OCI-LY1 (cell line): ENCODE measurements around the gene INHA.

Experiments
- H2AFZ ChIP-seq: fragments of 200-600 bp; sonication (generic), shearing (Covaris generic); 2 replicates; pipeline ENCODE4 v1.6.0; 2014; ENCODE audit warnings: antibody characterized with exemption, mild to moderate bottlenecking, low read length
- H3F3A ChIP-seq: fragments of 200-600 bp; sonication (generic), shearing (Covaris generic); 2 replicates; pipeline ENCODE4 v1.6.0; 2014; ENCODE audit warnings: mild to moderate bottlenecking, antibody characterized with exemption, low read length, moderate library complexity; ENCODE audit not compliant: insufficient read depth
- H3K27ac ChIP-seq: fragments of 200-600 bp; sonication (generic); 2 replicates; pipeline ENCODE4 v1.5.1; 2014; ENCODE audit warnings: low read length, mixed run types, mild to moderate bottlenecking, low read depth; ENCODE audit not compliant: poor library complexity, severe bottlenecking
- H3K27me3 ChIP-seq: fragments of 200-600 bp; sonication (generic); 2 replicates; pipeline ENCODE4 v1.6.0; 2014; ENCODE audit warnings: antibody characterized with exemption, mild to moderate bottlenecking, low read length, moderate library complexity; ENCODE audit not compliant: insufficient read depth
- H3K36me3 ChIP-seq: fragments of 200-600 bp; sonication (generic); 2 replicates; pipeline ENCODE4 v1.6.1; 2014; ENCODE audit warnings: mild to moderate bottlenecking, antibody characterized with exemption, low read length, moderate library complexity, mixed read lengths; ENCODE audit not compliant: insufficient read depth
- H3K4me1 ChIP-seq: fragments of 200-600 bp; sonication (generic); 2 replicates; pipeline ENCODE4 v1.5.1; 2014; ENCODE audit warnings: mild to moderate bottlenecking, low read length, moderate library complexity; ENCODE audit not compliant: insufficient read depth, severe bottlenecking
- H3K4me2 ChIP-seq: fragments of 200-600 bp; sonication (generic), shearing (Covaris generic); 2 replicates; pipeline ENCODE4 v1.6.1; 2014; ENCODE audit warnings: low read length
- H3K4me3 ChIP-seq: fragments of 200-600 bp; sonication (generic); 2 replicates; pipeline ENCODE4 v1.5.1; 2014; ENCODE audit warnings: low read length, low read depth, mild to moderate bottlenecking, mixed read lengths; ENCODE audit not compliant: poor library complexity, severe bottlenecking
- H3K79me2 ChIP-seq: fragments of 200-600 bp; shearing (Covaris generic); 2 replicates; pipeline ENCODE4 v1.6.1; 2016; ENCODE audit warnings: mixed run types, low read length, mixed read lengths; ENCODE audit not compliant: insufficient read depth
- H3K9ac ChIP-seq: fragments of 200-600 bp; sonication (generic), shearing (Covaris generic); 2 replicates; pipeline ENCODE4 v1.6.1; 2014; ENCODE audit warnings: mild to moderate bottlenecking, low read length, mixed read lengths
- H3K9me2 ChIP-seq: fragments of 200-600 bp; sonication (generic), shearing (Covaris generic); 2 replicates; pipeline ENCODE4 v1.6.1; 2014; ENCODE audit warnings: low read depth, mild to moderate bottlenecking, low read length, mixed read lengths
- H3K9me3 ChIP-seq: fragments of 200-600 bp; shearing (Covaris generic); 2 replicates; pipeline ENCODE4 v1.6.1; 2014; ENCODE audit warnings: low read length, mixed read lengths
- H4K20me1 ChIP-seq: fragments of 200-600 bp; sonication (generic), shearing (Covaris generic); 2 replicates; pipeline ENCODE4 v1.6.0; 2016; ENCODE audit warnings: mild to moderate bottlenecking, low read length; ENCODE audit not compliant: insufficient read depth
- CTCF ChIP-seq: fragments of 200-600 bp; sonication (generic), shearing (Covaris generic); IDR thresholded peaks from 2 replicates; pipeline ENCODE4 v1.5.1; 2017; ENCODE audit warnings: mild to moderate bottlenecking, antibody characterized with exemption, low read length, moderate library complexity, mixed read lengths
- EZH2 ChIP-seq: fragments of 200-600 bp; sonication (generic), shearing (Covaris generic); IDR thresholded peaks from 2 replicates; pipeline ENCODE4 v1.8.0; 2017; ENCODE audit warnings: borderline replicate concordance, mixed run types, mild to moderate bottlenecking, antibody characterized with exemption, low read length, moderate library complexity, mixed read lengths

The INHA gene

GRCh38 chr2:219559156-219559915 is 12.8 kb upstream of the INHA start:
- H3F3A ChIP-seq = no peaks in the 10 kb centered on the region
- no peaks in the 10 kb centered on the region for H3K79me2 ChIP-seq
- no peak overlapping the region for H2AFZ ChIP-seq
- no peaks in the 10 kb centered on the region for H3K9me3 ChIP-seq
- no peak overlapping the region for H3K9ac ChIP-seq
- no peak for TF ChIP-seq EZH2
- TF ChIP-seq CTCF = no peak
- H4K20me1 ChIP-seq = no peaks in the 10 kb centered on the region
- H3K4me1 ChIP-seq = no peaks in the 10 kb centered on the region
- no peak overlapping the region for H3K4me2 ChIP-seq
- no peaks in the 10 kb centered on the region for H3K9me2 ChIP-seq
- H3K27ac ChIP-seq = no peak overlapping the region
- no peaks in the 10 kb centered on the region for H3K36me3 ChIP-seq
- no peak overlapping the region for H3K4me3 ChIP-seq
- peaks cover 6% of the 10 kb centered on the region; the same call in 1 of the 2 replicates for H3K27me3 ChIP-seq

GRCh38 chr2:219560037-219560892 is 11.8 kb upstream of the INHA start:
- no peak overlapping the region for H3K27ac ChIP-seq

GRCh38 chr2:219560893-219561178 is 11.3 kb upstream of the INHA start:
- Histone ChIP-seq H3K4me2 (no peak overlapping the region), H3K9ac (no peak overlapping the region), H2AFZ (no peak overlapping the region), H3K9me2 (no peaks in the 10 kb centered on the region), H3K4me1 (no peaks in the 10 kb centered on the region), H3F3A (no peaks in the 10 kb centered on the region), H3K27ac (no peak overlapping the region), H4K20me1 (no peaks in the 10 kb centered on the region), H3K9me3 (no peaks in the 10 kb centered on the region), H3K79me2 (no peaks in the 10 kb centered on the region), H3K27me3 (peaks cover 7% of the 10 kb centered on the region; the same call in 1 of the 2 replicates), H3K4me3 (no peak overlapping the region), H3K36me3 (no peaks in the 10 kb centered on the region)
- TF ChIP-seq CTCF = no peak
- TF ChIP-seq EZH2 = no peak

More at GRCh38 chr2:219560037-219560892, 11.8 kb upstream of the INHA start:
- Histone ChIP-seq H3F3A (no peaks in the 10 kb centered on the region), H3K4me3 (no peak overlapping the region), H3K9me3 (no peaks in the 10 kb centered on the region), H4K20me1 (no peaks in the 10 kb centered on the region), H3K4me1 (no peaks in the 10 kb centered on the region), H2AFZ (no peak overlapping the region), H3K36me3 (no peaks in the 10 kb centered on the region), H3K79me2 (no peaks in the 10 kb centered on the region), H3K9ac (no peak overlapping the region), H3K27me3 (peaks cover 7% of the 10 kb centered on the region; the same call in 1 of the 2 replicates), H3K9me2 (no peaks in the 10 kb centered on the region), H3K4me2 (no peak overlapping the region)
- TF ChIP-seq EZH2 = no peak
- TF ChIP-seq CTCF = peak; percentile 65
